NCI-H345 treated with DMSO at 0.1 percent for 48 hours (cell line): ENCODE data around the gene AMBRA1.
"Not testable (repeated sequence)": the region's sequence is repeated elsewhere in the genome, so short reads cannot be mapped to it uniquely, and the experiment has no call there.

Experiments used
- DNase-seq: peaks from one replicate; lab custom pipeline; 2025; ENCODE audit not compliant: unreplicated experiment; lab: John Stamatoyannopoulos, UW

The AMBRA1 gene

DNA sequence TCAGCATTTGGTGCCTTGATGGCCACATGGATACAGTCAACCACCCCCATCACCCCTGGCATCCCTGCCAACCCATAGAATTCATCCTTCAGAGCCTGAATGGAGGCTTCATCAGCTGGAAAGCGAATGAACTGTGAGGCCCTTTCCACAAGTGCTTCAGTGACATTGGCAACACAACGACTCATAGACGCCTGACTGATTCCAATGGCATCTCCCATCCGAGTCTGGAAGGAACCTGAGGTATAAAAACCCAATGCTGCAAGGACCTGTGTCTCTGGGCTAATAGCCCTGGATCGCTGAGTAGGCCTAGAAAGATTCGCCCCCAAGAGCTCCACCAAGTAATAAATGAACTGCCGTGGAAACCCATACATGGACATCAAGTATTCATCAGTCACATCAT lies 21.9 kb upstream of the AMBRA1 start:
- DNase-seq: no peak

DNA sequence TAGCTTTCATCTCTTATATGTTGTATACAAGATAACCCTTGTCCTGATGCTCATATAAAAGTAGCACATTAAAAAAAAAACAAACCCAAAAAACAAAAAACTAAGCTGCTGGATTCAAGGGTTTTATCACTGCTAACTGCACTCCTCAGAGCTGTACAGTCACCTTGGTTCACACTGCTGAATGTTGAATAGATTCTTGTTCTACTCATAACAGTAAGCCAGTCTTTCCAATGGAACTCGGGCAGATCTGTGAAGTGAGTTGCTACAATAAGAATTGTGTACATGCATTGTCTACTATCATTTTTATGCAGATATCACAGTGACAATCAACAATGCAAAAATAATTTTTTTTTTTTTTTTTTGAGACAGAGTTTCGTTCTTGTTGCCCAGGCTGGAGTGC lies 18.5 kb upstream of the AMBRA1 start:
- no peak for DNase-seq

- no peak for DNase-seq
These were observed 17.9 kb upstream of the AMBRA1 start for GRCh38 chr11:46611526-46612304.

DNA sequence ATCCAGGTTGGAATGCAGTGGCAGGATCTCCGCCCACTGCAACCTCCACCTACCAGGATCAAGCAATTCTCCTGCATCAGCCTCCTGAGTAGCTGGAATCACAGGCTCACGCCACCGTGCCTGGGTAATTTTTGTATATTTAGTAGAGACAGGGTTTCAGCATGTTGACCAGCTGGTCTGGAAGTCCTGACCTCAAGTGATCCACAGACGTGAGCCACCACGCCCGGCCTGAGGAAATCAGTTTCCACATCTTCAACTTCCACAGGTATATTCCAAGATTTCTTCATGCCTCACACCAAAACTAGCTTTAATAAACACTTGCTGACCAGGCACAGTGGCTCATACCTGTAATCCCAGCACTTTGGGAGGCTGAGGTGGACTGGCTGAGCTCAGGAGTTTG lies 15.6 kb upstream of the AMBRA1 start:
- DNase-seq: no peak

- DNase-seq: no peak
These were observed 13.7 kb upstream of the AMBRA1 start for GRCh38 chr11:46607516-46607915.

DNA sequence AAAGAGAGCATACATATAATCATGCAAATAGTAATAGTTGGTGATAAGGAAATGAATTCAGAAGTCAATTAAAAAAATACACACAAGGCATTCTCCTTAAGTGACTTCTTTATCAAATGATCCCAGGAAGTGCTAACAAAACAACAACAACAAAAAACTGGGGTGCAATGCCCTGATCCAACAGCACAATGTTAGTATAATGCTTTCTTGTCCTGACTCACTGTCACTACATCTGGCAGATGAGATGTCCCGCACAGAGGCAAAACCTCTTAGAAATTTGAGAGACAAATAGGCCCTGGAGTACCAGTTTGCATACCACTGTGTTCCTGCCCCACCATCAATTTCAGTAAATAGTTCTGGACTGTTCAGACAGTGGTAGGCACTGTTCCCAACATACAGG lies 11.0 kb upstream of the AMBRA1 start:
- no peak for DNase-seq

GRCh38 chr11:46603704-46604308 lies 10.0 kb upstream of the AMBRA1 start:
- no peak for DNase-seq

DNA sequence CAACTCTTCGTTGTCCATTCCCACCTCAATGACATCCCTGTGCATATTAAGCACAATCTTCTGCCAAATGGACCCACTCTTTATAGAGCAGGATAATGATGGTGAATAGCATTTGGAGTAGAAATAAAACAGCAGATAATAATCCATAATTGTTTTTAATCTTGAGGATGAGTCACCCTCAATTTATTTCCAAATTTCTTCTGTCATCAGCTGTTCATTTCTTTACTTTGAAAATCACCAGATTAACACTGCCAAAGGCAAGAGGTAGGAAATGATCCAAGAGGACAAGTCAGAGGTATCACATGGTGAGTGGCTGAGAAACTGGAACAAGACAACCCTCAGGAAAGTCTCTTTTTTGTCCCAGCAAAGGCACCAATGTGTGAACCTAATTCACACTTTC lies 7.3 kb upstream of the AMBRA1 start:
- no peak for DNase-seq

DNA sequence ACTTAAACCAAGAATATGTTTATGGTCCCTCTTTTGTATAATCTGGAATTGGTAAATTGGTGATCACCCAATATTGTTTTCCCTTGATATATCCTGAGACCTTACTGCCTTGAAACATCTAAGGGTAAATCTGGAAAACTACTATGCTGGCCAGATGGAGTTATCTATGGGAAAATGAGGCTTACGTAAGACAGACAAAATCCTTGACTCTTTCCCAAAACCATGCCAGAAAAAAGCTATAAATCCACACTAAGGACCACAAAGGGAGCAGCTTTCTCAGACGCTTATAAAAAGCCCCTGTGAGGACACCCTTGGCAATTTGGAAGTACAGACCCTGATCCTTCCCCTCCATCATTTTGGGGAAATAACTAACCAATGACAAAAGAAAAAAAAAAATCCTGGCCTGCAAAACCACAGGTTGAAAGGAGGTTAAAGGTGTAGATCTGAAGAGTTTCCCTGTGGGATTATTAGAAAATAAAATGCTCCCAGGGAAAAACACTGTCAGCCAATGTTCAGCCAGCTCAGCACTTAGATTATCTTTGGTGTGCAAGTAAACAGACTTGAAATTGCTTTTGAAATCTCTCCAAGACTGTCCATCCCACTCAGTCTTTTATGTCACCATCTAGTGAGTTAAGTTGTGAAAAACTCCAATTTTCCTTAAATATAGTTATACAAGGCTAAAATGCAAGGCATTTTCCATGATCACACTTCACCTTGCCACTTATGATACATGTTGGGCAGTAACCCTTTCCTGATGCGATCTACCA lies 6.6 kb upstream of the AMBRA1 start:
- no peak for DNase-seq

DNA sequence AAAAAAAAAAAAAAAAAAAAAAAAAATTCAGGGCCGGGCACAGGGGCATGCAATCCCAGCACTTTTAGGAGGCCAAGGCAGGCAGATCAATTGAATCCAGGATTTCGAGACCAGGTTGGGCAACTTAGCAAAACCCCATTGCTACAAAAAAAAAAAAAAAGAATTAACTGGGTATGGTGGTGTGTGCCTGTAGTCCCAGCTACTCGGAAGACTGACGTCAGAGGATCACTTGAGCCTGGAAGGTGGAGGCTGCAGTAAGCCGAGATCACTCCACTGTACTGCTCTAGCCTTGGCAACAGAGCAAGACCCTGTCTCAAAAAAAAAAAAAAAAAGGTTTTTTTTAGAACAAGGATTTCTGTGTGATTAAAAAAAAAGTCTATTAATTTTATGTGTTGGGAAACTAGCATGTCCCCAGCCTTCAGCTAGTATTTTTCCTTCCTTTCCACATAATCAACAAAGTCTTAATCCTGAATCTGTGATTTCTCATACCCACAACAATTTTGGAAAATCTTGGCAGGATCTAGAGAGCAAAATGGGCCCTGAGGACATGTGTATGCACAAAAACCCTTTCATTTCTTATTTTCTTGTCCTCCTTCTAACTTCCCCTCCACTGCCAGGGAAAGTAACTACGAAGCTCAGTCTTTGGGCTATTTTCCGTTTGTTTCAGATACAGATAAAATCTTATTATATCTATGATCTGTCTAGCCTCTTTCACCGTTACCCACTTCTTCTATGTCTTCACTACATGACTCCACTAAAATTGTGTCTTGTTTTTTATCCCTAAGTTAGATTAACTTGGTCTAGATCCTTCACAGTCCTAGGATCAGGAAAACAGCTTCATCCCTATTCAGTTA lies 5.7 kb upstream of the AMBRA1 start:
- DNase-seq: no peak

- DNase-seq: no peak
These were observed 3.9 kb upstream of the AMBRA1 start for GRCh38 chr11:46597609-46598219.

GRCh38 chr11:46597155-46597554 lies 3.3 kb upstream of the AMBRA1 start:
- DNase-seq: no peak

GRCh38 chr11:46594785-46595184 lies 962 bp upstream of the AMBRA1 start:
- DNase-seq: no peak

GRCh38 chr11:46594374-46594700 lies 514 bp upstream of the AMBRA1 start:
- no peak for DNase-seq

DNA sequence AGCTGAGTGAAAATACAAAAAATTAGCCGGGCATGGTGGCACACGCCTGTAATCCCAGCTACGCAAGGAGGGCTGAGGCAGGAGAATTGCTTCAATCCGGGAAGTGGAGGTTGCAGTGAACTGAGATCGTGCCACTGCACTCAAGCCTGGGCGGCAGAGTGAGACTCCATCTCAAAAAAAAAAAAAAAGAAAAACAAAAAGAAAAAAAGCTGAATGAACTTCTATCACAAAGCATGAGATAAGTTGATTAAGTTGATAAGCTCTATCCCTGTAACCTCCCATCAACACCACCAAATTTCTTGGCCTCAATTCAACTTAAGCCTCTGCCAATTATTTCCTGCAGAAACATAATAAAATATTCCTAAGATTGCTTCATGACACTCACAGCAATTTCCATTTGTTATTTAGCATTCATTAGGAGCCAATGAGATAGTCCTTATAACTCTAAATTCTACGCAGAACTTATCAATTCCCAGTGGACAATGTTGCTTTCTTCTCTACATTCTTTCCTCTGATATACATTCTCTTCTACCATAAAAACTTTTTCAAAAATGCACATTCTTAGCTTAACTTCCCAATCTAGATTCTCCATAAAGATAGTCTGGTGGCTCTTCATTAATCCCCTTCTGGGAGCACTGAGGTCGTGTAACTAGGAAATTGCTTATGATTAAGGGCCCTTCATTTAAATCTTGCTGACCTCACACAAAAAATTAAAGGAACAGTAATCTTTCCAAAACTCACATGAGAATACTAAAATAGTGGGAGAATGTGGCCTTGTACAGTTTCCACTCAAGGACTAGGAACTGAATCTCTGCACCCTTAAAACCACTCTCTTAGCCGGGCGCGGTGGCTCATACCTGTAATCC lies 2.9 kb downstream of the AMBRA1 start:
- no peak for DNase-seq

DNA sequence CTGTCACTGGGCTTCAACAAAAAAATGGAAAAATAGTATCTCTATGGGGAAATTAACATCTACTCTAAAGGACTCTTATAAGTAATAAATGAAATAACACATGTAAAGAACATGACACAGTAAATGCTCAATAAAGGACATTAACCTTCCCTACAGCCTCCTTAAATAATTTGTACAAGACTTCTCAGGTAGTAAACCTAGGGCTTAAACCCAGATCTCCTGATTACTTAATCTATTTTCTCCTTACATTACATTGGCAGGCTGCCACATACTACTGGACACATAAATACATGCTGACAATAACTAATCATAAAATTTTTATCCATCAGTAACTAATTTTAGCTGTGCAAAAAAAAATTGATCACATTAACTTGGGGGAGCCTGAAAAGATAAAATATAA lies 4.9 kb downstream of the AMBRA1 start:
- DNase-seq: no peak

DNA sequence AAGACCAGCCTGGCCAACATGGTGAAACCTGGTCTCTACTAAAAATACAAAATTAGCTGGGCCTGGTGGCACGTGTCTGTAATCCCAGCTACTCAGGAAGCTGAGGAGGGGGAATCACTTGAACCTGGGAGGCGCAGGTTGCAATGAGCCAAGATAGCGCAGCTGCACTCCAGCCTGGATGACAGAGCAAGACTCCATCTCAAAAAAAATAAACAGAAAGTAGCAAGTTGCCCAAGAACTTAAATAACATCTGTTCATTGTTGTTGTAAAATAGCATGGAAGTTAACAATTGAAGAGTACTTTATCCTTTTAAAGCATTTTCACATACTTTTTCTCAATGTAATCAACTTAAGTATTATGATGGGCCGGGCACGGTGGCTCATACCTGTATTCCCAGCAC lies 5.7 kb downstream of the AMBRA1 start:
- DNase-seq: no peak

- DNase-seq: not testable (repeated sequence)
These were observed 10.3 kb downstream of the AMBRA1 start for GRCh38 chr11:46583513-46583912.

DNA sequence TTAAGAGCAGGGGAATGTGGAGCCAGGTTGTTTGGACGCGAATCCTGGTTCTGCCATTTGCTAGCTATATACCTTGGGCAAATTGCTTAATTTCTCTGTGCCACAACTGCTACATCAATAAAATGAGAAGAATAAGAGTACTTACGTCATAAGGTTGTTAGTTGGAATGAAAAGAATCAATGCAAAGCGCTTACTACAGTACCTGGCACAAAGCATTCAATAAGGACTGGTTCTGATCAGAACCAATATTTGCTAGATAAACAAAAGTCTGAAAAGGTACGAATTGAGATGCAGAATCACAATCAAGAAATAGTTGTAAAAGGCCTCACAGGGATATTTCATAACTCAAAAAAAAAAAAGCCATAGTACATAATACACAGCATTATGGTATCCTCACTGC lies 11.2 kb downstream of the AMBRA1 start:
- DNase-seq: no peak

DNA sequence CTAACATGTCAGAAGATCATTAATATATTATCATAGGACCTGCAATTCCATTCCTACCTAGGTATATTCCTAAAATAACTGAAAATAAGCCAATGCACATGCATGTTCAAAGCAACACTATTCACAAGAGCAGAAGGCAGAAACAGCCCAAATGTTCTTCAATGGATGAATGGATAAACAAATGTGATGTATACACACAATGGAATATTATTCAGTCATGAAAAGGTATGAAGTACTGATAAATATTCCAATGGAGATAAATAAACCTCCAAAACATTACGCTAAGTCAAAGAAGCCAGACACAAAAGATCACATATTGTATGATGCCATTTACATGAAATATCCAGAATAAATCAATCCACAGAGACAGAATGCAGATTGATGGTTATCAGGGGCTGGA lies 16.8 kb downstream of the AMBRA1 start:
- DNase-seq: no peak
